ENCODE data around the gene MACROH2A1.

DNA sequence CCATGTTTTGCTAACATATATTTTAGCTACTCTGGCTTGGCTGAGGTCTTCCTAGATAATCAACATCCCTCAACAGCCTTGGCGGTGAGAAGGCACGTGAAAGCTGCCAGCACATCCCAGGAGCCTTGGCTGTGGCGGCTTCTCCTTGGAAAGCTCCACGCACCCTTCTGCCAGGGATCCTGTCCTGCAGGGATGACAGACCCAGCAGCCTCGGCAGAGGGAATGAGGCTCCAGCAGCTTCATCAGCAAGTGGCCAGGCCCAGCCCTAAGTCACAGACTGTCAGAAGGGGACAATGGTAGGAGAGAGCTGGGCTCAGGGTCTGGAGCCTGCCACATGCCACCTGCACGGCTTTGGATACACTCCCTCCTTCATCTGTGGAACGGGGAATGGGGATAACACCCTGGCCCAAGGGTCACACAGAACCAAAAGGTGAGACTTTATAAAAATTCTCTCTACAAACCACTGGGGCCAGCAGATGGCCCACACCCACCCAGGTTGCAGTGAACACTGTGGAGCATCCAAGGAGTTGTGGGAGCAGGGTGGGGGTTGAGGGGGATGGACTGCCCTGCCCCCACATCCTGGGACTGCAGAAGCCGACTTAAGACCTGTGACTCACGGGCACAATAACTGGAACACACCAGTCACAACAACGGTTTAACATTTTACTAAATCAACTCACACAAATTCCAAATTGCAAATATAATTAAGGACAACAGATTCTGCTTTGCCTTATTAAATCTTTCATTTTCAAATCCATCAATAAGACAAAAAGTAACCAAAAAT is 65.1 kb downstream of the MACROH2A1 start:
- TF ChIP-seq ARNTL (CRISPR knock-in tag; IDR thresholded peaks at IDR 0.05; ENCODE audit: borderline replicate concordance, low read depth) (no peak), PPARA (CRISPR knock-in tag; IDR thresholded peaks at IDR 0.05; ENCODE audit: borderline replicate concordance) (no peak), RARB (CRISPR knock-in tag; IDR thresholded peaks at IDR 0.05) (no peak), TCF4 (CRISPR knock-in tag; IDR thresholded peaks at IDR 0.05; ENCODE audit: borderline replicate concordance) (no peak)
- TF ChIP-seq, protein P1, sequence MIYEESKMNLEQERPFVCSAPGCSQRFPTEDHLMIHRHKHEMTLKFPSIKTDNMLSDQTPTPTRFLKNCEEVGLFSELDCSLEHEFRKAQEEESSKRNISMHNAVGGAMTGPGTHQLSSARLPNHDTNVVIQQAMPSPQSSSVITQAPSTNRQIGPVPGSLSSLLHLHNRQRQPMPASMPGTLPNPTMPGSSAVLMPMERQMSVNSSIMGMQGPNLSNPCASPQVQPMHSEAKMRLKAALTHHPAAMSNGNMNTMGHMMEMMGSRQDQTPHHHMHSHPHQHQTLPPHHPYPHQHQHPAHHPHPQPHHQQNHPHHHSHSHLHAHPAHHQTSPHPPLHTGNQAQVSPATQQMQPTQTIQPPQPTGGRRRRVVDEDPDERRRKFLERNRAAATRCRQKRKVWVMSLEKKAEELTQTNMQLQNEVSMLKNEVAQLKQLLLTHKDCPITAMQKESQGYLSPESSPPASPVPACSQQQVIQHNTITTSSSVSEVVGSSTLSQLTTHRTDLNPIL (CRISPR knock-in tag; IDR thresholded peaks at IDR 0.05; ENCODE audit: low read depth), result no peak
- TF ChIP-seq, protein P2, sequence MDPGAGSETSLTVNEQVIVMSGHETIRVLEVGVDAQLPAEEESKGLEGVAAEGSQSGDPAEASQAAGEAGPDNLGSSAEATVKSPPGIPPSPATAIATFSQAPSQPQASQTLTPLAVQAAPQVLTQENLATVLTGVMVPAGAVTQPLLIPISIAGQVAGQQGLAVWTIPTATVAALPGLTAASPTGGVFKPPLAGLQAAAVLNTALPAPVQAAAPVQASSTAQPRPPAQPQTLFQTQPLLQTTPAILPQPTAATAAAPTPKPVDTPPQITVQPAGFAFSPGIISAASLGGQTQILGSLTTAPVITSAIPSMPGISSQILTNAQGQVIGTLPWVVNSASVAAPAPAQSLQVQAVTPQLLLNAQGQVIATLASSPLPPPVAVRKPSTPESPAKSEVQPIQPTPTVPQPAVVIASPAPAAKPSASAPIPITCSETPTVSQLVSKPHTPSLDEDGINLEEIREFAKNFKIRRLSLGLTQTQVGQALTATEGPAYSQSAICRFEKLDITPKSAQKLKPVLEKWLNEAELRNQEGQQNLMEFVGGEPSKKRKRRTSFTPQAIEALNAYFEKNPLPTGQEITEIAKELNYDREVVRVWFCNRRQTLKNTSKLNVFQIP (CRISPR knock-in tag; IDR thresholded peaks at IDR 0.05; ENCODE audit: borderline replicate concordance, low read depth), result no peak
- TF ChIP-seq, protein P3, sequence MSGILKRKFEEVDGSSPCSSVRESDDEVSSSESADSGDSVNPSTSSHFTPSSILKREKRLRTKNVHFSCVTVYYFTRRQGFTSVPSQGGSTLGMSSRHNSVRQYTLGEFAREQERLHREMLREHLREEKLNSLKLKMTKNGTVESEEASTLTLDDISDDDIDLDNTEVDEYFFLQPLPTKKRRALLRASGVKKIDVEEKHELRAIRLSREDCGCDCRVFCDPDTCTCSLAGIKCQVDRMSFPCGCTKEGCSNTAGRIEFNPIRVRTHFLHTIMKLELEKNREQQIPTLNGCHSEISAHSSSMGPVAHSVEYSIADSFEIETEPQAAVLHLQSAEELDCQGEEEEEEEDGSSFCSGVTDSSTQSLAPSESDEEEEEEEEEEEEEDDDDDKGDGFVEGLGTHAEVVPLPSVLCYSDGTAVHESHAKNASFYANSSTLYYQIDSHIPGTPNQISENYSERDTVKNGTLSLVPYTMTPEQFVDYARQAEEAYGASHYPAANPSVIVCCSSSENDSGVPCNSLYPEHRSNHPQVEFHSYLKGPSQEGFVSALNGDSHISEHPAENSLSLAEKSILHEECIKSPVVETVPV (CRISPR knock-in tag; IDR thresholded peaks at IDR 0.05), result no peak

Data from SK-N-SH treated with all-trans-retinoic acid at 6 μM for 48 hours (cell line).